Fibroblast of lung (primary cell): ENCODE data around the gene ZSCAN4.

Experiments used
- CTCF ChIP-seq, 2 donors: IDR thresholded peaks in 1 of 2; conservative IDR thresholded peaks in 1 of 2; 1 replicate in 1 of 2; 2 replicates in 1 of 2; pipeline ENCODE4 v1.5.1; 2011 to 2012; ENCODE audit warnings: low read length in 2 of 2, control low read depth in 1 of 2, inconsistent platforms in 1 of 2, low read depth in 1 of 2, mild to moderate bottlenecking in 1 of 2
- EZH2 ChIP-seq: IDR thresholded peaks from 2 replicates; pipeline ENCODE4 v1.5.1; 2012; ENCODE audit warnings: low read length, control low read depth, mild to moderate bottlenecking; ENCODE audit errors: missing control alignments

DNA sequence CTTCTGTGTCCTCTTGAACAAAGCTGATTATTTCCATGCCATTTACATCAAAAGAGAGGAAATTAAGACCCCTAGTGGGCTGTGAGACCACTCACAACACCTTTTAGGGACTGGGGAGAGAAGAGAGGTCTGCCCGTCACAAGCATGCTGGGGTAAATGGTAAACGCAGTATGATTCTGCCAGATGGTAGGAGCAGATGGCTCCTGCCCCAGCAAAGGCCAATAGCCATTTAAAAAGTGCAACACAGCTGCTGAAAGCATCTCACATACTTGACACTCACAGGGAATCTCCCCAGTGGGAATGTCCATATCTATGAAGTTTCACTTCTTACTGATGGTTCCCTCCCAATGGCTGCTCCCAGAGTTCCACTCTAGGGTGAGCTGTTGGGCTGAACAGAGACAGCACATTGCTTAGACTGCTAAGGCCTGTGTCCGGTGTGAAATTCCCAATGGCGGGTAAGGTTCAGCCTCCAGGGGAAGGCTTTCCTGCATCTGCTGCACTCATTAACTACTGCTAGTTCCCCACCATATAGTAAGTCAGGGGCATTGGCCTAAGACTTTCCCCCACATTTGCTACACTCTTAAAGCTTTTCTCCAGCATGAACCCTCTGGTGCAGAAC is 51.3 kb downstream of the ZSCAN4 start:
- no peak for TF ChIP-seq CTCF (conservative IDR thresholded peaks at IDR 0.05 in 1 of 2, IDR thresholded peaks at IDR 0.05 in 1 of 2; ENCODE audit: low read depth in 1 of 2, low read length in 2 of 2)
- TF ChIP-seq EZH2: no peak
